Measurements from ENCODE around the gene CGNL1.

CGNL1 gene

GRCh38 chr15:57352535-57353316 lies 23.6 kb upstream of the CGNL1 start:
- no peak for DNase-seq

GRCh38 chr15:57353317-57353804 lies 22.9 kb upstream of the CGNL1 start:
- DNase-seq, result no peak

GRCh38 chr15:57354436-57355123 lies 21.7 kb upstream of the CGNL1 start:
- no peak for DNase-seq

GRCh38 chr15:57355259-57355658 lies 21.0 kb upstream of the CGNL1 start:
- DNase-seq, result no peak

- no peak for DNase-seq
Measured at GRCh38 chr15:57356178-57356577, 20.1 kb upstream of the CGNL1 start.

GRCh38 chr15:57356636-57357035 lies 19.7 kb upstream of the CGNL1 start:
- no peak for DNase-seq

GRCh38 chr15:57357799-57358198 lies 18.5 kb upstream of the CGNL1 start:
- DNase-seq, result no peak

GRCh38 chr15:57358571-57358970 lies 17.7 kb upstream of the CGNL1 start:
- DNase-seq, result no peak

- no peak for DNase-seq
Measured at GRCh38 chr15:57363661-57364060, 12.6 kb upstream of the CGNL1 start.

- DNase-seq, result no peak
Measured at GRCh38 chr15:57364282-57365007, 11.9 kb upstream of the CGNL1 start.

- no peak for DNase-seq
Measured at GRCh38 chr15:57367556-57367955, 8.7 kb upstream of the CGNL1 start.

- DNase-seq, result no peak
Measured at GRCh38 chr15:57370929-57371328, 5.4 kb upstream of the CGNL1 start.

GRCh38 chr15:57373251-57373881 lies 2.9 kb upstream of the CGNL1 start:
- DNase-seq, result no peak

GRCh38 chr15:57373882-57374276 lies 2.4 kb upstream of the CGNL1 start:
- no peak for DNase-seq

- DNase-seq, result peak; percentile 31
Measured at GRCh38 chr15:57376696-57377477, 582 bp downstream of the CGNL1 start.

GRCh38 chr15:57377478-57377847 lies 1.2 kb downstream of the CGNL1 start:
- DNase-seq, result no peak

- no peak for DNase-seq
Measured at GRCh38 chr15:57379487-57379886, 3.2 kb downstream of the CGNL1 start.

- DNase-seq, result no peak
Measured at GRCh38 chr15:57380854-57381253, 4.5 kb downstream of the CGNL1 start.

GRCh38 chr15:57382215-57382614 lies 5.9 kb downstream of the CGNL1 start:
- DNase-seq, result no peak

- DNase-seq, result no peak
Measured at GRCh38 chr15:57382969-57383368, 6.7 kb downstream of the CGNL1 start.

GRCh38 chr15:57384024-57384423 lies 7.7 kb downstream of the CGNL1 start:
- no peak for DNase-seq

GRCh38 chr15:57384816-57385215 lies 8.5 kb downstream of the CGNL1 start:
- no peak for DNase-seq
